IPS DF 19.7 (cell line): ENCODE measurements around the gene CPLANE1.
"Not testable (repeated sequence)": the region's sequence is repeated elsewhere in the genome, so short reads cannot be mapped to it uniquely, and the experiment has no call there.

ENCODE experiments used
- DNase-seq: peaks from one replicate; pipeline ENCODE4 v3.0.0-alpha.2; 2013; ENCODE audit warnings: low read depth, low spot score

CPLANE1 gene

GRCh38 chr5:37121465-37121864 is 127.7 kb downstream of the CPLANE1 start:
- DNase-seq, result no peak

GRCh38 chr5:37121027-37121426 is 128.1 kb downstream of the CPLANE1 start:
- DNase-seq, result no peak

- DNase-seq, result no peak
Measured at GRCh38 chr5:37120270-37120669, 128.9 kb downstream of the CPLANE1 start.

- DNase-seq, result no peak
Measured at GRCh38 chr5:37116359-37116758, 132.8 kb downstream of the CPLANE1 start.

GRCh38 chr5:37112383-37112991 is 136.7 kb downstream of the CPLANE1 start:
- no peak for DNase-seq

GRCh38 chr5:37111426-37112382 is 137.5 kb downstream of the CPLANE1 start:
- no peak for DNase-seq

- DNase-seq, result no peak
Measured at GRCh38 chr5:37110135-37110534, 139.0 kb downstream of the CPLANE1 start.

- no peak for DNase-seq
Measured at GRCh38 chr5:37109338-37109737, 139.8 kb downstream of the CPLANE1 start.

GRCh38 chr5:37103302-37103701 is 145.9 kb downstream of the CPLANE1 start:
- DNase-seq, result no peak

- DNase-seq, result not testable (repeated sequence)
Measured at GRCh38 chr5:37099267-37099666, 149.9 kb downstream of the CPLANE1 start.

- DNase-seq, result not testable (repeated sequence)
Measured at GRCh38 chr5:37093795-37094194, 155.4 kb downstream of the CPLANE1 start.

GRCh38 chr5:37090781-37091180 is 158.4 kb downstream of the CPLANE1 start:
- no peak for DNase-seq

GRCh38 chr5:37090123-37090726 is 159.0 kb downstream of the CPLANE1 start:
- no peak for DNase-seq

GRCh38 chr5:37088009-37088408 is 161.2 kb downstream of the CPLANE1 start:
- DNase-seq, result no peak

GRCh38 chr5:37086466-37087173 is 162.6 kb downstream of the CPLANE1 start:
- DNase-seq, result no peak

- not testable (repeated sequence) for DNase-seq
Measured at GRCh38 chr5:37086026-37086425, 163.2 kb downstream of the CPLANE1 start.

GRCh38 chr5:37082977-37083376 is 166.2 kb downstream of the CPLANE1 start:
- DNase-seq, result not testable (repeated sequence)

GRCh38 chr5:37080697-37081096 is 168.5 kb downstream of the CPLANE1 start:
- no peak for DNase-seq

- no peak for DNase-seq
Measured at GRCh38 chr5:37077146-37077545, 172.0 kb downstream of the CPLANE1 start.

GRCh38 chr5:37075399-37075950 is 173.7 kb downstream of the CPLANE1 start:
- DNase-seq, result no peak

GRCh38 chr5:37071901-37072581 is 177.1 kb downstream of the CPLANE1 start:
- no peak for DNase-seq
